ENCODE data around the gene SYTL2. TPM values are rescaled to one million over a fixed set of nuclear protein-coding genes. Genes with fewer than 3 reads are reported as not detected.

The SYTL2 gene
- total and polyA plus RNA-seq, 4 experiments from 2014 or later, result 3.9 to 35.7 (median 28.2) TPM

DNA sequence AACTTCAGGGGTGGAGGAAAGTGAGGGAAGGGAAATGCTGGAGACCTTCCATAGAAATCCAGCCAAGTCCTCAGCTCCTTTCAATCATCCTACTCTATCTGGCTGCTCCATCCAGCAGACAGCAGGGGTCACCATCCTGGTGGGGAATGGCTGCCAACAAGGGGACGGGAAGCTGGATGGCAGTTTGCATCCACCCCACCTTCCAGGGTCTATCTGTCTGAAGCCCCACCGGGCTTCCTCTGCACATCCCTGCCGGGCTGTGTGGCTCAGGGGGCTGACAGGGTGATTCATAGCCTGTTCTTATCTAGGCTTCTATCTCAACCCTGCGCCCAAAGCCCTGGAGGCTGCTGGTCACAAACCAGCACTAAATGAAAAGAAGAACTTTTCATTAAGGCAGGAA, 1.1 kb downstream of the SYTL2 start:
- H3K27ac ChIP-seq (ENCODE audit: low read depth, low read length), result peak overlapping the region; percentile 59
- H3K4me1 Mint-ChIP-seq, result peaks cover 22 to 70% (median 52%) of the 10 kb centered on the region in 4 donors
- peak overlapping the region; percentile 90 to 95 (median 93) for H3K27ac Mint-ChIP-seq
- CTCF ChIA-PET (ENCODE audit: partially characterized antibody), result interaction anchor here (0.7 to 3.3 kb wide), 16 partner anchors 11 to 406 kb away, joined by 3 to 33 read pairs (median 4); partner anchors contain the start of genes CCDC83 and TMEM126B
- POLR2A ChIA-PET (ENCODE audit: partially characterized antibody), result interaction anchor here (0.7 to 3.7 kb wide), 15 partner anchors 13 to 162 kb away, joined by 3 to 40 read pairs (median 4); partner anchors contain the start of genes CREBZF and TMEM126A
- H3K4me3 Mint-ChIP-seq, result peak overlapping the region; percentile 89 to 97 (median 94)
- intact Hi-C loops (cut with micrococcal nuclease), result loop anchor here (1.0 kb wide), 3 partner anchors 13 to 57 kb away; no protein-coding TSS in a partner anchor
- H3K27me3 Mint-ChIP-seq, result peaks cover 0 to 2% of the 10 kb centered on the region in 2 donors
- no peaks in the 10 kb centered on the region for H3K9me3 Mint-ChIP-seq
- peaks cover 0 to 4% of the 10 kb centered on the region in 2 donors for H3K36me3 Mint-ChIP-seq
- no peaks in the 10 kb centered on the region for H3K36me3 ChIP-seq (ENCODE audit: insufficient read depth, low read length)
- H3K4me1 ChIP-seq (ENCODE audit: insufficient read depth, low read length), result peaks cover 33% of the 10 kb centered on the region
- DNase-seq, result peak in 2 of 5 donors; percentile 21 to 62
- no peaks in the 10 kb centered on the region for H3K9me3 ChIP-seq (ENCODE audit: control insufficient read depth in 1 of 2, low read length in 2 of 2)
- H3K27me3 ChIP-seq (ENCODE audit: insufficient read depth, low read length), result no peaks in the 10 kb centered on the region
- H3K4me3 ChIP-seq (ENCODE audit: low read length in 2 of 2), result peak overlapping the region; percentile 58 to 85

DNA sequence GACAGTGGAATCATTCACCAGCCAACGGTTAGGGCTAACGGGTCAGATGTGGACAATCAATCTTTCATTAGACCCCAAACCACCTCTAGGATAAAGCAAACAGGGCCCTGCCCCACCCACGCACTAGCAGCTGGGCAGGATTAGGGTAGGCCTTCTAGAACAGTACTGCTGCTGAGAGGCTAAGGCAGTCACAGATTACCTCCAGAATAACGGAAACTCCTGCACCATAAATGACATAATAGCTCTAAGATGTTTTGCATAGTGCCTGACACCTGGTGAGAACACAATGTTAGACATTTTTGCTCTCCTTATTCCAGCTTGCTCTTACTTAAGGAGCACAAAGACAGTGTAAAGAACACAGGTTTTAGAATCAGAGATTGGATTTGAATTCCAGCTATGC, 1.8 kb downstream of the SYTL2 start:
- H3K9me3 Mint-ChIP-seq, result no peaks in the 10 kb centered on the region
- Histone ChIP-seq H3K27me3 (ENCODE audit: insufficient read depth, low read length) (no peaks in the 10 kb centered on the region), H3K4me3 (ENCODE audit: low read length in 2 of 2) (peak overlapping the region in 1 of 2 donors; percentile 85), H3K4me1 (ENCODE audit: insufficient read depth, low read length) (peaks cover 33% of the 10 kb centered on the region), H3K9me3 (ENCODE audit: control insufficient read depth in 1 of 2, low read length in 2 of 2) (no peaks in the 10 kb centered on the region), H3K27ac (ENCODE audit: low read depth, low read length) (no peak overlapping the region), H3K36me3 (ENCODE audit: insufficient read depth, low read length) (no peaks in the 10 kb centered on the region)
- peaks cover 0 to 10% of the 10 kb centered on the region in 2 donors for H3K36me3 Mint-ChIP-seq
- H3K4me3 Mint-ChIP-seq, result peak overlapping the region; percentile 89 to 97 (median 94)
- ChIA-PET POLR2A (ENCODE audit: partially characterized antibody) (interaction anchor here (0.7 to 3.7 kb wide), 15 partner anchors 16 to 161 kb away, joined by 3 to 40 read pairs (median 4); partner anchors contain the start of genes CCDC83, CREBZF and TMEM126A), CTCF (ENCODE audit: partially characterized antibody) (interaction anchor here (0.7 to 3.3 kb wide), 14 partner anchors 12 to 407 kb away, joined by 3 to 33 read pairs (median 4); partner anchors contain the start of genes CCDC83 and TMEM126B)
- peak overlapping the region; percentile 19 to 95 (median 60) for H3K27ac Mint-ChIP-seq
- intact Hi-C loops (cut with micrococcal nuclease), result no loop called here
- H3K4me1 Mint-ChIP-seq, result peaks cover 22 to 75% (median 55%) of the 10 kb centered on the region in 4 donors
- peak; percentile 28 to 60 (median 38) for DNase-seq
- peaks cover 0 to 1% of the 10 kb centered on the region in 2 donors for H3K27me3 Mint-ChIP-seq

DNA sequence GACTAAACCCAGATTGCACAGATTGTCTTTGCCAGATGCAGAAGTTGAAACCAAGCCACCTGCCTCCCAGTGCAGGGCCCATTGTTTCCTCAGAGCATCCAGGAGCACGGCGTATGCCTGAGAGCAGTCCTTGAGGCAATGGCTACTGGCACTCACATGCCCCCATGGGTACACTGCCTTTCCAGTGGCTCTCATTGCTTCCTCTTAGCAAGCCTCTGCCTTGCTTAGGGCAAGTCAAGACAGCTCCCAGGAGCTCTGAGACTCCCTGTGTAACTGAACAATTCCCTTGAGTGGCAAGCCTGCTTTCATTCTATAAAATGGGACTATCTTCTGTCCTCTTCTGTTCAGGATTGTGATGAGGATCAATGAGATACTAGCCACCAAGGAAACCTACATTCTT, 4.1 kb downstream of the SYTL2 start:
- Mint-ChIP-seq H3K36me3 (peaks cover 0 to 14% of the 10 kb centered on the region in 2 donors), H3K27ac (peak overlapping the region in 3 of 7 donors; percentile 45 to 68 (median 65)), H3K4me3 (no peak overlapping the region), H3K27me3 (peaks cover 0 to 1% of the 10 kb centered on the region in 2 donors), H3K4me1 (peaks cover 24 to 66% (median 58%) of the 10 kb centered on the region in 4 donors), H3K9me3 (no peaks in the 10 kb centered on the region)
- no peak overlapping the region for H3K27ac ChIP-seq (ENCODE audit: low read depth, low read length)
- CTCF ChIA-PET (ENCODE audit: partially characterized antibody), result interaction anchor here (1.2 to 1.4 kb wide), 2 partner anchors 10 to 48 kb away, joined by 3 to 4 read pairs; partner anchors contain the start of gene CCDC83
- intact Hi-C loops (cut with micrococcal nuclease), result no loop called here
- DNase-seq, result no peak
- POLR2A ChIA-PET (ENCODE audit: partially characterized antibody), result interaction anchor here (1.0 to 1.1 kb wide), 2 partner anchors 54 to 142 kb away, joined by 3 to 4 read pairs; partner anchors contain the start of gene CREBZF
- no peak overlapping the region for H3K4me3 ChIP-seq (ENCODE audit: low read length in 2 of 2)
- peaks cover 30% of the 10 kb centered on the region for H3K4me1 ChIP-seq (ENCODE audit: insufficient read depth, low read length)
- no peaks in the 10 kb centered on the region for H3K9me3 ChIP-seq (ENCODE audit: control insufficient read depth in 1 of 2, low read length in 2 of 2)
- no peaks in the 10 kb centered on the region for H3K36me3 ChIP-seq (ENCODE audit: insufficient read depth, low read length)
- no peaks in the 10 kb centered on the region for H3K27me3 ChIP-seq (ENCODE audit: insufficient read depth, low read length)

DNA sequence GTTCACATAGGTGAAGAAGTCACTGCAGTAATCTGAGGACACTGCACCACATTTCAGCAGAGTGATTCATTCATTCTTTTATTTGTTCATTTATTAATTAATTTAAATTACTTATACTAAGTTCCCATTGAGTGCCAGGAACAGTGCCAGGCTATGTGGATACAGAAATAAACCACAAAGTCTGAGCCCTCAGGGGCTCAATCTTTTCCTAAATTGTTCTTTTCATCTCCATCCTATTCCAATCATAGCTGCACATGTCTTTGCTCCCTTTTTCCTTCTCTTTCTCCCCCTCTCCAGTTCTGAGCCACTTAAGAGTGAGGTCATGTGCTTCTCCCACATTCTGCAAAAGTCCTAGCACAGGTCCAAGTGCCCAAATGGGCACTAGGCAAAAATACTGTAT, 4.9 kb downstream of the SYTL2 start:
- POLR2A ChIA-PET (ENCODE audit: partially characterized antibody), result interaction anchor here (1.1 kb wide), 1 partner anchor 141 kb away, joined by 3 read pairs; the partner anchor contains the start of gene CREBZF
- Histone ChIP-seq H3K27ac (ENCODE audit: low read depth, low read length) (no peak overlapping the region), H3K4me1 (ENCODE audit: insufficient read depth, low read length) (peaks cover 22% of the 10 kb centered on the region), H3K4me3 (ENCODE audit: low read length in 2 of 2) (no peak overlapping the region), H3K9me3 (ENCODE audit: control insufficient read depth in 1 of 2, low read length in 2 of 2) (no peaks in the 10 kb centered on the region), H3K36me3 (ENCODE audit: insufficient read depth, low read length) (no peaks in the 10 kb centered on the region), H3K27me3 (ENCODE audit: insufficient read depth, low read length) (no peaks in the 10 kb centered on the region)
- H3K27ac Mint-ChIP-seq, result no peak overlapping the region
- peak overlapping the region in 1 of 8 donors; percentile 27 for H3K4me3 Mint-ChIP-seq
- peaks cover 0 to 5% (median 0%) of the 10 kb centered on the region in 8 donors for H3K9me3 Mint-ChIP-seq
- intact Hi-C loops (cut with micrococcal nuclease), result no loop called here
- no peaks in the 10 kb centered on the region for H3K27me3 Mint-ChIP-seq
- peaks cover 4 to 15% of the 10 kb centered on the region in 2 donors for H3K36me3 Mint-ChIP-seq
- DNase-seq, result no peak
- peaks cover 24 to 69% (median 57%) of the 10 kb centered on the region in 4 donors for H3K4me1 Mint-ChIP-seq
- CTCF ChIA-PET (ENCODE audit: partially characterized antibody), result interaction anchor here (0.8 to 1.0 kb wide), 2 partner anchors 50 to 60 kb away, joined by 3 read pairs; no protein-coding TSS in a partner anchor

DNA sequence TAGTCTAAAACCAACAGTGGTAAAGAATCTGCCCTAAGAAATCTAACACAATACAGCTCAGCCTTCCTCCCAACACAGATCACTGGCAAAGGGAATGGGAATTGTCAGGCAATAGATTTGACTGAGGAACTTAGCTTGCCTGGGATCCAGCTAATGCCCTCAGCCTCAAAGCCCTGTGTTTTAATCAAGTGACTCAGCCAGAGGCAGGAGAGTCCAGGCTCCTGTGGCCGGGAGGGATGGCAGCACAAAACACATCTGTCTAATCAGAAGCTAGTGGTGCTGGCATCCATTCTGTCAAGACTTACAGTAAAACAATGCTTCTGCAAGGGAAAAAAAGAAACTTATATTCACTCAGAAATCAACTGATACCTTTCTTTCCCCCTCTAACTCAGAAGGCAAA, 5.6 kb downstream of the SYTL2 start:
- Mint-ChIP-seq H3K4me1 (peaks cover 28 to 72% (median 62%) of the 10 kb centered on the region in 4 donors), H3K4me3 (no peak overlapping the region)

DNA sequence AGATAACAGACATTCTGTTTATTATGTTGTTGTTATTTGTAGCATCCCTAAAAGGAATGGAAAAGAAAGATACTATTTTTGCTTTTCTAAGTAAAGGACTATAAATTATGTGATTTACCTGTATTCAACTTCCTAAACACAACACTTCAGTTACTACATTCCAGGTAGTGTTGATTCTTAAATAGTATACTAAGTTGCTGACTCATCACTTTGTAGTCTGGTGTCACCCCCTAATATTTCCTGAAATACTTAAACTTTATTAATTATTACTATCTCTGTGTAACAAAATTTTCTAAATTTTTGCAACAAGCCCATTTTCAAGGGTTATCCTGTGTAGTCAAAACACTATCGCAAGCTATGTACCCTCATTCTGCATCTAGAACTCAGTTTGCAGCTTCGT, 7.0 kb downstream of the SYTL2 start:
- Histone ChIP-seq H3K27ac (ENCODE audit: low read depth, low read length) (no peak overlapping the region), H3K36me3 (ENCODE audit: insufficient read depth, low read length) (no peaks in the 10 kb centered on the region), H3K9me3 (ENCODE audit: control insufficient read depth in 1 of 2, low read length in 2 of 2) (no peaks in the 10 kb centered on the region), H3K4me1 (ENCODE audit: insufficient read depth, low read length) (peaks cover 4% of the 10 kb centered on the region), H3K4me3 (ENCODE audit: low read length in 2 of 2) (no peak overlapping the region), H3K27me3 (ENCODE audit: insufficient read depth, low read length) (no peaks in the 10 kb centered on the region)
- no peak overlapping the region for H3K4me3 Mint-ChIP-seq
- ChIA-PET CTCF (ENCODE audit: partially characterized antibody) (no interaction called here), POLR2A (ENCODE audit: partially characterized antibody) (no interaction called here)
- H3K9me3 Mint-ChIP-seq, result peaks cover 0 to 8% (median 0%) of the 10 kb centered on the region in 8 donors
- intact Hi-C loops (cut with micrococcal nuclease), result no loop called here
- H3K27ac Mint-ChIP-seq, result no peak overlapping the region
- H3K27me3 Mint-ChIP-seq, result no peaks in the 10 kb centered on the region
- no peak for DNase-seq
- peaks cover 26 to 71% (median 59%) of the 10 kb centered on the region in 4 donors for H3K4me1 Mint-ChIP-seq
- peaks cover 10 to 14% of the 10 kb centered on the region in 2 donors for H3K36me3 Mint-ChIP-seq

More for the DNA sequence above, 5.6 kb downstream of the SYTL2 start:
- Mint-ChIP-seq H3K27me3 (no peaks in the 10 kb centered on the region), H3K9me3 (peaks cover 0 to 8% (median 0%) of the 10 kb centered on the region in 8 donors), H3K27ac (no peak overlapping the region), H3K36me3 (peaks cover 10 to 14% of the 10 kb centered on the region in 2 donors)
- H3K27me3 ChIP-seq (ENCODE audit: insufficient read depth, low read length), result no peaks in the 10 kb centered on the region
- H3K9me3 ChIP-seq (ENCODE audit: control insufficient read depth in 1 of 2, low read length in 2 of 2), result no peaks in the 10 kb centered on the region
- ChIA-PET CTCF (ENCODE audit: partially characterized antibody) (interaction anchor here (0.6 to 1.0 kb wide), 3 partner anchors 49 to 243 kb away, joined by 3 read pairs; no protein-coding TSS in a partner anchor), POLR2A (ENCODE audit: partially characterized antibody) (no interaction called here)
- intact Hi-C loops (cut with micrococcal nuclease), result no loop called here
- no peak overlapping the region for H3K27ac ChIP-seq (ENCODE audit: low read depth, low read length)
- no peaks in the 10 kb centered on the region for H3K36me3 ChIP-seq (ENCODE audit: insufficient read depth, low read length)
- H3K4me3 ChIP-seq (ENCODE audit: low read length in 2 of 2), result no peak overlapping the region
- DNase-seq, result no peak
- peaks cover 19% of the 10 kb centered on the region for H3K4me1 ChIP-seq (ENCODE audit: insufficient read depth, low read length)

DNA sequence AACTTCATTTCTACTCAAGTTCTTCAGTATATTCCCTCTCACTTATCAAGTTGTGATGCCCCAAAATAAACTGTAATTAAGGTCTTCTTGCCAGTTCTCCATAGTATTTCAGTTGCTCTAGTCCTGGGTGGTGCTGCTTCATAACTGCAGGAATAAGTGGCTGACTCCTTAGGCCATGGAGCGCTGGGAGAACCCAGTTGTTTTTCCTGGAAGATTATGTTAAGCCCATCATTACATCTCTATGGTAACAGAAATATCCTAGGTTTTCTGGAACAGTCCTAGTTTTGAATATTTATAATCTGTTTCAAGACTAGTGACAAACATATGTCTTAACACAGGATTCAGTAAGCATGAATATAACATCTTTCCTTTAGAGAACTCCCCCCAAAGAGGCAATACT, 7.6 kb downstream of the SYTL2 start:
- Histone ChIP-seq H3K9me3 (ENCODE audit: control insufficient read depth in 1 of 2, low read length in 2 of 2) (no peaks in the 10 kb centered on the region), H3K36me3 (ENCODE audit: insufficient read depth, low read length) (no peaks in the 10 kb centered on the region), H3K27me3 (ENCODE audit: insufficient read depth, low read length) (no peaks in the 10 kb centered on the region), H3K27ac (ENCODE audit: low read depth, low read length) (no peak overlapping the region), H3K4me1 (ENCODE audit: insufficient read depth, low read length) (no peaks in the 10 kb centered on the region), H3K4me3 (ENCODE audit: low read length in 2 of 2) (no peak overlapping the region)
- Mint-ChIP-seq H3K27ac (no peak overlapping the region), H3K9me3 (peaks cover 0 to 8% (median 0%) of the 10 kb centered on the region in 8 donors), H3K36me3 (peaks cover 10 to 16% of the 10 kb centered on the region in 2 donors), H3K4me3 (no peak overlapping the region), H3K27me3 (no peaks in the 10 kb centered on the region), H3K4me1 (peaks cover 26 to 71% (median 62%) of the 10 kb centered on the region in 4 donors)
- no peak for DNase-seq
- ChIA-PET POLR2A (ENCODE audit: partially characterized antibody) (no interaction called here), CTCF (ENCODE audit: partially characterized antibody) (no interaction called here)
- intact Hi-C loops (cut with micrococcal nuclease), result no loop called here

Measured in CD4-positive, alpha-beta memory T cell (primary cell).